K562 (cell line): ENCODE data around the gene CCP110. TPM values are rescaled to one million over a fixed set of nuclear protein-coding genes. Genes with fewer than 3 reads are reported as not detected.

Source experiments
- ARID2 ChIP-seq: fragments of 450-650 bp; IDR thresholded peaks from 2 replicates; pipeline ENCODE4 v1.6.1; 2017; ENCODE audit warnings: antibody characterized with exemption, mild to moderate bottlenecking
- KLF10 ChIP-seq: fragments of 250-450 bp; sonication (Bioruptor Pico); IDR thresholded peaks from 2 replicates; pipeline ENCODE4 v1.6.1; 2021; ENCODE audit warnings: matching md5 sums
- REST ChIP-seq, 2 experiments: fragments of 450-650 bp; formaldehyde crosslinking in 1 of 2; IDR thresholded peaks; 2 replicates each; pipeline versions ENCODE4 v1.4.0 to v1.6.1; 2014 to 2020; ENCODE audit warnings: mild to moderate bottlenecking in 2 of 2, borderline replicate concordance in 1 of 2, low read depth in 1 of 2
- TSC22D4 ChIP-seq: fragments of 450-650 bp; IDR thresholded peaks from 2 replicates; pipeline ENCODE4 v1.6.1; 2016; ENCODE audit warnings: missing genetic modification characterization, missing biosample characterization, control low read depth
- ZEB2 ChIP-seq: fragments of 450-650 bp; IDR thresholded peaks from 2 replicates; pipeline ENCODE4 v1.6.1; 2016
- ZNF655 ChIP-seq: fragments of 250-450 bp; sonication (Bioruptor Pico); IDR thresholded peaks from 2 replicates; pipeline ENCODE4 v1.5.0; 2021
- polyA plus RNA-seq, 8 experiments: library from polyadenylated mRNA; depleted of rRNA in 4 of 8; stranded (reverse) in 5 of 8; unstranded in 3 of 8; fragments of >200 nt; fragmentation: Nextera tagmentation in 2 of 8; fragmentation: Illumina TruSeq in 1 of 8; extraction: Ambion mirVana in 2 of 8; extraction: Trizol in 1 of 8; gene quantifications; 2 replicates each; pipeline versions ENCODE4 v1.2.1 to v1.2.3, GENCODE V29; 2011 to 2014; ENCODE audit warnings: inconsistent platforms in 1 of 8, missing spikeins in 1 of 8
- total RNA-seq, 7 experiments: library from RNA; depleted of rRNA in 6 of 7; stranded (reverse); fragments of >200 nt in 6 of 7; fragmentation: Illumina TruSeq in 2 of 7; extraction: Trizol in 2 of 7; gene quantifications; 2 replicates each; pipeline versions ENCODE4 v1.2.1 to v1.2.3, GENCODE V29; 2011 to 2021; ENCODE audit warnings: low replicate concordance in 1 of 7

Gene CCP110
- total and polyA plus RNA-seq, 9 of the 15 experiments (the other 6 are each of a cell fraction or from before 2014, with no cell fraction given), result 3.5 to 16.1 (median 12.1) TPM

DNA sequence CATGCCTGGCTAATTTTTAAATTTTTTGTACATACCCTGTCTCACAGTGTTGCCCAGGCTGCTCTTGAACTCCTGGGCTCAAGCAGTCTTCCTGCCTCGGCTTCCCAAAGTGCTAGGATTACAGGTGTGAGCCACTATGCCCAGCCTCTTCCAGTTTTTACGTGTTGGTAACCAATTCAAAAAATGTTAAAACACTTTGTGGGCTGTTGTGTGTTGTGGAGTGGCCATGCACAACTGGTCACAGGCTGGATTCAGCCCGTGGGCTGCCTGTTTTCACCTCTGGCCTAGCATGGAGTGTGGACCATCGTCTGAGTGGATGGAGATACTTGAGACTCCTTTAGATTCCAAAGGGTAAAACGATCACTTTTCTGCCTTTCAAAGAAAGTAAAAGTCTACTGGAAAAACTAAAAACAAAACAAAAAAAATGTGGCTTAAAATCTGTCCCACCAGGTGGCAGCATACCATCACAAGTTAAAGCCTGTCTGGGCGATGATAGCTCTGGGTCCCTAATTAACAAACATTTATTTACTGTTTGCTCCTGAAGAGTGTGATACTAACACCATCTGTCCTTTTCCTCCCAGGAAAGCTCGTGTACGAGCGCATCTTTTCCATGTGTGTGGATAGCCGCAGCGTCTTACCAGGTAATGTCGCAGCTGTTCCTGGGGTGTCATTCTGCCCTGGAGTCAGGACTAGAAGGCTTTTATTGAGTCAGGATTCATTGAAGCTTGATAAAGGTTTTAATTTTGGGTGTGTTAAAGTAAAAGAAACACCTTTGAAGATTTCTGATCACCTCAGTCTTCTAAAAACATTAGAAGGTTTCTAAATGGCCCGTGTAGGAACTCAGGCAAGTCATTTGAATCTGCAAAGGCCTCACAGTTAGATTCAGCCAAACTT, 77.6 kb downstream of the CCP110 start (continued):
- TF ChIP-seq REST (IDR thresholded peaks at IDR 0.05; ENCODE audit: borderline replicate concordance), result peak; percentile 83
- no peak for TF ChIP-seq REST (CRISPR knock-in tag; IDR thresholded peaks at IDR 0.05; ENCODE audit: low read depth)
- TF ChIP-seq ARID2, result peak; percentile 80; the same call in 1 of the 2 replicates
- TF ChIP-seq TSC22D4 (tag), result no peak
- no peak for TF ChIP-seq ZEB2
- no peak for TF ChIP-seq KLF10 (CRISPR knock-in tag)
- no peak for TF ChIP-seq ZNF655 (CRISPR knock-in tag)
- TF ChIP-seq, all 486 proteins: peak for 8

Other genes starting within 250 kb of the CCP110 start
- not detected in 2 replicates for gene CLEC19A, start 238.2 kb upstream of the CCP110 start, total RNA-seq (2014; rRNA removed)
- gene CLEC19A, start 238.2 kb upstream of the CCP110 start, total RNA-seq (2014; rRNA removed; fragmentation: Illumina TruSeq; extraction: Trizol), result not detected in 2 replicates
- not detected in 2 replicates for gene CLEC19A, start 238.2 kb upstream of the CCP110 start, total RNA-seq (2015; rRNA removed; fragmentation: Illumina TruSeq; extraction: Trizol)
- gene CLEC19A, start 238.2 kb upstream of the CCP110 start, total RNA-seq (2021), result not detected in 2 replicates
- gene CLEC19A, start 238.2 kb upstream of the CCP110 start, polyA plus RNA-seq (2011; rRNA removed), result not detected in 2 replicates
- not detected in 2 replicates for gene CLEC19A, start 238.2 kb upstream of the CCP110 start, polyA plus RNA-seq (2014; fragmentation: Illumina TruSeq; extraction: Trizol)
- gene CLEC19A, start 238.2 kb upstream of the CCP110 start, polyA plus RNA-seq (2014; fragmentation: Nextera tagmentation; extraction: Ambion mirVana), result not detected
- gene CLEC19A, start 238.2 kb upstream of the CCP110 start, polyA plus RNA-seq (2014; rRNA removed), result not detected in 2 replicates
- 0.94 and 1.8 TPM in 2 replicates for gene TMC5, start 106.1 kb upstream of the CCP110 start, total RNA-seq (2014; rRNA removed)
- 2.3 and 2.5 TPM in 2 replicates for gene TMC5, start 106.1 kb upstream of the CCP110 start, total RNA-seq (2014; rRNA removed; fragmentation: Illumina TruSeq; extraction: Trizol)
- 0.83 and 1.1 TPM in 2 replicates for gene TMC5, start 106.1 kb upstream of the CCP110 start, total RNA-seq (2015; rRNA removed; fragmentation: Illumina TruSeq; extraction: Trizol)
- 1.3 and 2.7 TPM in 2 replicates for gene TMC5, start 106.1 kb upstream of the CCP110 start, total RNA-seq (2021)
- gene TMC5, start 106.1 kb upstream of the CCP110 start, polyA plus RNA-seq (2011; rRNA removed), result 2.4 and 2.6 TPM in 2 replicates
- 1.7 and 2.3 TPM in 2 replicates for gene TMC5, start 106.1 kb upstream of the CCP110 start, polyA plus RNA-seq (2014; fragmentation: Illumina TruSeq; extraction: Trizol)
- gene TMC5, start 106.1 kb upstream of the CCP110 start, polyA plus RNA-seq (2014; fragmentation: Nextera tagmentation; extraction: Ambion mirVana), result 1 to 10 TPM; 1.5 to 1.6 TPM
- gene TMC5, start 106.1 kb upstream of the CCP110 start, polyA plus RNA-seq (2014; rRNA removed), result 1.6 and 2.2 TPM in 2 replicates
- 22.3 and 25.5 TPM in 2 replicates for gene GDE1, start 1.8 kb upstream of the CCP110 start, total RNA-seq (2014; rRNA removed)
- 36.5 and 40.5 TPM in 2 replicates for gene GDE1, start 1.8 kb upstream of the CCP110 start, total RNA-seq (2014; rRNA removed; fragmentation: Illumina TruSeq; extraction: Trizol)
- 18.2 and 20.8 TPM in 2 replicates for gene GDE1, start 1.8 kb upstream of the CCP110 start, total RNA-seq (2015; rRNA removed; fragmentation: Illumina TruSeq; extraction: Trizol)
- gene GDE1, start 1.8 kb upstream of the CCP110 start, total RNA-seq (2021), result 34.0 and 36.6 TPM in 2 replicates
- 27.6 and 33.5 TPM in 2 replicates for gene GDE1, start 1.8 kb upstream of the CCP110 start, polyA plus RNA-seq (2011; rRNA removed)
- 32.5 and 35.5 TPM in 2 replicates for gene GDE1, start 1.8 kb upstream of the CCP110 start, polyA plus RNA-seq (2014; fragmentation: Illumina TruSeq; extraction: Trizol)
- 10 to 100 TPM; 18.8 to 21.7 TPM for gene GDE1, start 1.8 kb upstream of the CCP110 start, polyA plus RNA-seq (2014; fragmentation: Nextera tagmentation; extraction: Ambion mirVana)
- 21.7 and 26.4 TPM in 2 replicates for gene GDE1, start 1.8 kb upstream of the CCP110 start, polyA plus RNA-seq (2014; rRNA removed)
- gene VPS35L, start 31.8 kb downstream of the CCP110 start, total RNA-seq (2014; rRNA removed), result 9.0 and 10.2 TPM in 2 replicates
- 18.2 and 20.1 TPM in 2 replicates for gene VPS35L, start 31.8 kb downstream of the CCP110 start, total RNA-seq (2014; rRNA removed; fragmentation: Illumina TruSeq; extraction: Trizol)
- gene VPS35L, start 31.8 kb downstream of the CCP110 start, total RNA-seq (2015; rRNA removed; fragmentation: Illumina TruSeq; extraction: Trizol), result 21.3 and 22.6 TPM in 2 replicates
- 25.8 and 28.3 TPM in 2 replicates for gene VPS35L, start 31.8 kb downstream of the CCP110 start, total RNA-seq (2021)
- 15.6 and 16.9 TPM in 2 replicates for gene VPS35L, start 31.8 kb downstream of the CCP110 start, polyA plus RNA-seq (2011; rRNA removed)
- gene VPS35L, start 31.8 kb downstream of the CCP110 start, polyA plus RNA-seq (2014; fragmentation: Illumina TruSeq; extraction: Trizol), result 26.7 and 30.4 TPM in 2 replicates
- 10 to 100 TPM; 18.3 to 27.1 TPM for gene VPS35L, start 31.8 kb downstream of the CCP110 start, polyA plus RNA-seq (2014; fragmentation: Nextera tagmentation; extraction: Ambion mirVana)
- 14.1 and 16.2 TPM in 2 replicates for gene VPS35L, start 31.8 kb downstream of the CCP110 start, polyA plus RNA-seq (2014; rRNA removed)
- 31.9 and 33.7 TPM in 2 replicates for gene KNOP1, start 194.3 kb downstream of the CCP110 start, total RNA-seq (2014; rRNA removed)
- gene KNOP1, start 194.3 kb downstream of the CCP110 start, total RNA-seq (2014; rRNA removed; fragmentation: Illumina TruSeq; extraction: Trizol), result 44.8 and 54.8 TPM in 2 replicates
- 53.1 and 53.4 TPM in 2 replicates for gene KNOP1, start 194.3 kb downstream of the CCP110 start, total RNA-seq (2015; rRNA removed; fragmentation: Illumina TruSeq; extraction: Trizol)
- 35.8 and 38.2 TPM in 2 replicates for gene KNOP1, start 194.3 kb downstream of the CCP110 start, total RNA-seq (2021)
- gene KNOP1, start 194.3 kb downstream of the CCP110 start, polyA plus RNA-seq (2011; rRNA removed), result 15.4 and 22.4 TPM in 2 replicates
- gene KNOP1, start 194.3 kb downstream of the CCP110 start, polyA plus RNA-seq (2014; fragmentation: Illumina TruSeq; extraction: Trizol), result 43.0 and 57.6 TPM in 2 replicates
- 10 to 100 TPM; 39.3 to 50.9 TPM for gene KNOP1, start 194.3 kb downstream of the CCP110 start, polyA plus RNA-seq (2014; fragmentation: Nextera tagmentation; extraction: Ambion mirVana)
- gene KNOP1, start 194.3 kb downstream of the CCP110 start, polyA plus RNA-seq (2014; rRNA removed), result 38.6 and 48.6 TPM in 2 replicates
- 4.9 and 6.4 TPM in 2 replicates for gene IQCK, start 194.3 kb downstream of the CCP110 start, total RNA-seq (2014; rRNA removed)
- 5.4 and 5.7 TPM in 2 replicates for gene IQCK, start 194.3 kb downstream of the CCP110 start, total RNA-seq (2014; rRNA removed; fragmentation: Illumina TruSeq; extraction: Trizol)
- gene IQCK, start 194.3 kb downstream of the CCP110 start, total RNA-seq (2015; rRNA removed; fragmentation: Illumina TruSeq; extraction: Trizol), result 5.3 and 5.6 TPM in 2 replicates
- gene IQCK, start 194.3 kb downstream of the CCP110 start, total RNA-seq (2021), result 6.2 and 7.3 TPM in 2 replicates
- gene IQCK, start 194.3 kb downstream of the CCP110 start, polyA plus RNA-seq (2011; rRNA removed), result 8.8 and 10.1 TPM in 2 replicates
- gene IQCK, start 194.3 kb downstream of the CCP110 start, polyA plus RNA-seq (2014; fragmentation: Illumina TruSeq; extraction: Trizol), result 7.8 and 9.2 TPM in 2 replicates
- gene IQCK, start 194.3 kb downstream of the CCP110 start, polyA plus RNA-seq (2014; fragmentation: Nextera tagmentation; extraction: Ambion mirVana), result 10 to 100 TPM in 1 of 2 experiments, 1 to 10 TPM in 1; 9.6 to 12.2 TPM
- gene IQCK, start 194.3 kb downstream of the CCP110 start, polyA plus RNA-seq (2014; rRNA removed), result 4.7 and 5.2 TPM in 2 replicates